Measurements from ENCODE around the gene SESN1. TPM values are rescaled to one million over a fixed set of nuclear protein-coding genes. Genes with fewer than 3 reads are reported as not detected.

Gene SESN1
- total RNA-seq, 1 donor from 2014 or later = 38.1 TPM

GRCh38 chr6:109073344-109074132, 21.1 kb downstream of the SESN1 start:
- intact Hi-C loops (cut with DNase I) = loop anchor here (10.0 kb wide), 1 partner anchor 529 kb away; no protein-coding TSS in a partner anchor
- DNase-seq (ENCODE audit: low spot score) (no peak), ATAC-seq (peak; percentile 74)

GRCh38 chr6:109071125-109071917, 23.3 kb downstream of the SESN1 start:
- ATAC-seq (no peak), DNase-seq (ENCODE audit: low spot score) (no peak)
- intact Hi-C loops (cut with DNase I) = loop anchor here (10.0 kb wide), 1 partner anchor 527 kb away; no protein-coding TSS in a partner anchor

- ATAC-seq (peak; percentile 37), DNase-seq (ENCODE audit: low spot score) (no peak)
- intact Hi-C loops (cut with DNase I) = loop anchor here (10.0 kb wide), 1 partner anchor 525 kb away; no protein-coding TSS in a partner anchor
Observed at GRCh38 chr6:109069746-109070145, 24.9 kb downstream of the SESN1 start.

GRCh38 chr6:109062767-109063352, 31.8 kb downstream of the SESN1 start:
- ATAC-seq (no peak), DNase-seq (ENCODE audit: low spot score) (no peak)
- intact Hi-C loops (cut with DNase I) = no loop called here

GRCh38 chr6:109062216-109062615, 32.4 kb downstream of the SESN1 start:
- no peak for ATAC-seq
- DNase-seq (ENCODE audit: low spot score) = no peak
- intact Hi-C loops (cut with DNase I) = no loop called here

GRCh38 chr6:109060571-109060970, 34.1 kb downstream of the SESN1 start:
- ATAC-seq = no peak
- intact Hi-C loops (cut with DNase I) = no loop called here
- DNase-seq (ENCODE audit: low spot score) = no peak

GRCh38 chr6:109059571-109060021, 35.0 kb downstream of the SESN1 start:
- ATAC-seq (peak; percentile 82), DNase-seq (ENCODE audit: low spot score) (no peak)
- intact Hi-C loops (cut with DNase I) = no loop called here

- intact Hi-C loops (cut with DNase I) = no loop called here
- ATAC-seq (peak; percentile 30), DNase-seq (ENCODE audit: low spot score) (no peak)
Observed at GRCh38 chr6:109059153-109059552, 35.5 kb downstream of the SESN1 start.

GRCh38 chr6:109058620-109059019, 36.0 kb downstream of the SESN1 start:
- no peak for DNase-seq (ENCODE audit: low spot score)
- intact Hi-C loops (cut with DNase I) = no loop called here
- no peak for ATAC-seq

GRCh38 chr6:109056661-109057060, 38.0 kb downstream of the SESN1 start:
- DNase-seq (ENCODE audit: low spot score) (no peak), ATAC-seq (no peak)
- intact Hi-C loops (cut with DNase I) = no loop called here

- intact Hi-C loops (cut with DNase I) = no loop called here
- no peak for DNase-seq (ENCODE audit: low spot score)
- ATAC-seq = no peak
Observed at GRCh38 chr6:109055771-109056235, 38.8 kb downstream of the SESN1 start.

- intact Hi-C loops (cut with DNase I) = no loop called here
- ATAC-seq = no peak
Observed at GRCh38 chr6:109053336-109053735, 41.3 kb downstream of the SESN1 start.

GRCh38 chr6:109052852-109053251, 41.8 kb downstream of the SESN1 start:
- ATAC-seq (no peak), DNase-seq (ENCODE audit: low spot score) (no peak)
- intact Hi-C loops (cut with DNase I) = no loop called here

More at GRCh38 chr6:109053336-109053735, 41.3 kb downstream of the SESN1 start:
- DNase-seq (ENCODE audit: low spot score) = no peak

- ATAC-seq (no peak), DNase-seq (ENCODE audit: low spot score) (no peak)
- intact Hi-C loops (cut with DNase I) = no loop called here
Observed at GRCh38 chr6:109052018-109052651, 42.5 kb downstream of the SESN1 start.

- DNase-seq (ENCODE audit: low spot score) = no peak
- ATAC-seq = no peak
- intact Hi-C loops (cut with DNase I) = no loop called here
Observed at GRCh38 chr6:109051301-109052017, 43.2 kb downstream of the SESN1 start.

GRCh38 chr6:109050447-109051102, 44.1 kb downstream of the SESN1 start:
- ATAC-seq (no peak), DNase-seq (ENCODE audit: low spot score) (no peak)
- intact Hi-C loops (cut with DNase I) = no loop called here

- ATAC-seq (no peak), DNase-seq (ENCODE audit: low spot score) (no peak)
- intact Hi-C loops (cut with DNase I) = no loop called here
Observed at GRCh38 chr6:109050012-109050411, 44.6 kb downstream of the SESN1 start.

Data from sciatic nerve (tissue), 2 donors.